K562 treated with DMSO at 1 percent for 24 hours (cell line): ENCODE measurements around the gene PXMP2. TPM values are rescaled to one million over a fixed set of nuclear protein-coding genes. Genes with fewer than 3 reads are reported as not detected.

Source experiments
- total RNA-seq: library from RNA; unstranded; fragments of 300-600 nt; gene quantifications from 2 replicates; pipeline ENCODE4 v1.2.3, GENCODE V29; 2022; ENCODE audit warnings: low read depth; ENCODE audit not compliant: insufficient read depth

Gene PXMP2
- 59.1 and 61.4 TPM in 2 replicates for total RNA-seq

DNA sequence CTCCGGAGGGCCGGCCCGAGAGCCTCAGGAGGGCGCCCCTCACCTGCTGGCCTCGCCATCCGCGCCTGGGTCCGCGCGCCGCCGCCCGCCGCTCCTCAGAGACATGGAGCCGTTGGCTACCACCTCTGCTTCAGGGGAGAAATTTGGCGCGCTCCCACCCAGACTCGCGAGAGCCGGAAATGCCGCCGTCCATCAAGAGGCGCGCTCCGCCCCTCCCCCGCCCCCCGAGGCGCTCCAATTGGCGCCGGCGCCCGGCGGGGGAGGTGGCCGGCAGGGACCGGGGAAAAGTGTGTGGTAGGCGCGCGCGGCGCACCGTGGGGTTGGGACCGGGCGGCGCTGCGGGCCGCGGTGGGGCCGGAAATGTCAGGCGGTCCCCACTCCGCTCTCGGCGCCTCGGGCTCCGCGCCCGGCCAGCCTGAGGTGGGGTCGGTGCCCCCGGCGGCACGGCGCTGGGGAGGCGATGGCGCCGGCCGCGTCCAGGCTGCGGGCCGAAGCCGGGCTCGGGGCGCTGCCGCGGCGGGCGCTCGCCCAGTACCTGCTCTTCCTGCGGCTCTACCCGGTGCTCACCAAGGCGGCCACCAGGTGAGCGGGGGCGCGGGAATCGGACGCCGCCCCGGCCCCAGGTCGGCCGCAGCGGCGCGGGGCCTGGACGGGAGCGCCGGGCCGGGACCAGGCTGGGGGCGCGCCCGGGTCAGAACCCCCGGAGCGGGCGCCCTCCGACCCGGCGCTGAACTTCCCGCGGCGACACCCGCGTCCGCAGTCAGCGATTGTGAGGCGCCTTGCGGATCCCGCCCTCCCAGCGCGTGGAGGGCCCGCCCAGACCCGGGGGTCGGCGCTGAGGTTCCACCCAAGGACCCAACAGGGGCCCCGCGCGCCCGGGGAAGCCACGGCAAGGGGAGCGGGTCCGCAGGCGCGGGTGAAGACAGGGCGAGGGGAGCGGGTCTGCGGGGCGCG, at the start of gene PXMP2, which contains the start of gene POLE:
PXMP2 (plus strand) TSS at position 377 of the 954 bp plus-strand sequence; CDS start at position 461, 84 bp downstream.
POLE (minus strand) TSS at position 132 of the 954 bp plus-strand sequence; CDS start at position 105, 27 bp downstream.

DNA sequence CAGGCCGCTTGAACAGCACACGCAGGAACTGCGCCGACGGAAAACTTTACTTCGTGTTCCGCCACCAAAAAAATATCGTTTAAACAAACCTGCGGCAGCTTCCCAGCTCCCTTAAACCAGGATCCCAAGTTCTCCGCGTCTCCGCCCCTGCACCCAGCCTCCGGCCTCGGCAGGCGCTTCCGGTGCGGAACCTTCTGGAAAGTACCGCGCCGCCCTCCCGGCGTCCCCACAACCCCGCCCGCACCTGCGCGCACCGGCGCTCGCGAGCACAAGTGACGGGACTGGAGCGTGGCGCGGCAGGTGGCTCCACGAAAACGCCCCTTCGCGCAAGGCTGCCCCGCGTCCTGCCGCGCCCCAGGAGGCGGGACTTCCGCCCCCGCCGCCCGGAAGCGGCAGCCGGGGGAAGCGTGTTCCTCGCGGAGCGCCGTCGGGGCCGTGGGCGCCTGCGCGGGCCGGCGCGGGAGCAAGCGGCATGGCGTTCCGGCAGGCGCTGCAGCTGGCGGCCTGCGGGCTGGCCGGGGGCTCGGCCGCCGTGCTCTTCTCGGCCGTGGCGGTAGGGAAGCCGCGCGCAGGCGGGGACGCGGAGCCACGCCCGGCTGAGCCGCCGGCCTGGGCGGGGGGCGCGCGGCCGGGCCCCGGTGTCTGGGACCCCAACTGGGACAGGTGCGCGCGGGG, 23.2 kb downstream of the PXMP2 start, which contains the start of gene PGAM5:
PGAM5 (plus strand) TSS at position 438 of the 675 bp plus-strand sequence; CDS start at position 473, 35 bp downstream.

Other genes with a start within 250 kb of the PXMP2 start
- gene FBRSL1, start 197.4 kb upstream of the PXMP2 start, total RNA-seq: 52.9 and 102 TPM in 2 replicates
- gene LRCOL1, start 77.0 kb upstream of the PXMP2 start, total RNA-seq: not detected in 2 replicates
- gene P2RX2, start 68.8 kb upstream of the PXMP2 start, total RNA-seq: 0.56 and 0.63 TPM in 2 replicates
- 55.8 and 59.3 TPM in 2 replicates for gene POLE, start 245 bp upstream of the PXMP2 start, total RNA-seq
- gene PGAM5, start 23.3 kb downstream of the PXMP2 start, total RNA-seq: 28.8 and 28.9 TPM in 2 replicates
- gene ANKLE2, start 74.2 kb downstream of the PXMP2 start, total RNA-seq: 32.4 and 32.7 TPM in 2 replicates
- gene GOLGA3, start 141.3 kb downstream of the PXMP2 start, total RNA-seq: 23.3 and 25.6 TPM in 2 replicates
- gene CHFR, start 200.0 kb downstream of the PXMP2 start, total RNA-seq: 29.7 and 36.4 TPM in 2 replicates